ENCODE measurements around the gene MBNL1. TPM values are rescaled to one million over a fixed set of nuclear protein-coding genes. Genes with fewer than 3 reads are reported as not detected.
A peak's percentile ranks its signal among the peaks of the same experiment; 100 is the strongest.

The MBNL1 gene
- total RNA-seq, 1 donor from 2014 or later, result 79.5 TPM

- no peak for TF ChIP-seq CTCF (IDR thresholded peaks at IDR 0.05; ENCODE audit: insufficient read depth, low read length, severe bottlenecking)
- Histone ChIP-seq H3K4me3 (ENCODE audit: low read depth, low read length) (no peak overlapping the region), H3K36me3 (ENCODE audit: control insufficient read depth, insufficient read depth, low read length) (peaks cover 1% of the 10 kb centered on the region), H3K27me3 (ENCODE audit: control insufficient read depth, insufficient read depth, low read length) (no peaks in the 10 kb centered on the region)
- FAIRE-seq (no peak), DNase-seq (ENCODE audit: low read depth) (peak; percentile 95)
Observed at GRCh38 chr3:152388631-152389030, 119.9 kb downstream of the MBNL1 start.

- no peaks in the 10 kb centered on the region for H3K27me3 ChIP-seq (ENCODE audit: control insufficient read depth, insufficient read depth, low read length)
- H3K36me3 ChIP-seq (ENCODE audit: control insufficient read depth, insufficient read depth, low read length), result peaks cover 1% of the 10 kb centered on the region
- H3K4me3 ChIP-seq (ENCODE audit: low read depth, low read length), result no peak overlapping the region
- peak; percentile 93 for DNase-seq (ENCODE audit: low read depth)
- FAIRE-seq, result no peak
- no peak for TF ChIP-seq CTCF (IDR thresholded peaks at IDR 0.05; ENCODE audit: insufficient read depth, low read length, severe bottlenecking)
Observed at GRCh38 chr3:152389316-152389934, 120.7 kb downstream of the MBNL1 start.

- no peak for FAIRE-seq
- TF ChIP-seq CTCF (IDR thresholded peaks at IDR 0.05; ENCODE audit: insufficient read depth, low read length, severe bottlenecking), result no peak
- H3K36me3 ChIP-seq (ENCODE audit: control insufficient read depth, insufficient read depth, low read length), result peaks cover 5% of the 10 kb centered on the region
- no peaks in the 10 kb centered on the region for H3K27me3 ChIP-seq (ENCODE audit: control insufficient read depth, insufficient read depth, low read length)
- no peak overlapping the region for H3K4me3 ChIP-seq (ENCODE audit: low read depth, low read length)
- DNase-seq (ENCODE audit: low read depth), result no peak
Observed at GRCh38 chr3:152390647-152391046, 121.9 kb downstream of the MBNL1 start.

GRCh38 chr3:152391671-152392070 is 122.9 kb downstream of the MBNL1 start:
- DNase-seq (ENCODE audit: low read depth) (no peak), FAIRE-seq (no peak)
- H3K27me3 ChIP-seq (ENCODE audit: control insufficient read depth, insufficient read depth, low read length), result no peaks in the 10 kb centered on the region
- no peak for TF ChIP-seq CTCF (IDR thresholded peaks at IDR 0.05; ENCODE audit: insufficient read depth, low read length, severe bottlenecking)
- no peak overlapping the region for H3K4me3 ChIP-seq (ENCODE audit: low read depth, low read length)
- peaks cover 7% of the 10 kb centered on the region for H3K36me3 ChIP-seq (ENCODE audit: control insufficient read depth, insufficient read depth, low read length)

- FAIRE-seq (no peak), DNase-seq (ENCODE audit: low read depth) (no peak)
- TF ChIP-seq CTCF (IDR thresholded peaks at IDR 0.05; ENCODE audit: insufficient read depth, low read length, severe bottlenecking), result no peak
- H3K27me3 ChIP-seq (ENCODE audit: control insufficient read depth, insufficient read depth, low read length), result no peaks in the 10 kb centered on the region
- H3K4me3 ChIP-seq (ENCODE audit: low read depth, low read length), result no peak overlapping the region
- peaks cover 7% of the 10 kb centered on the region for H3K36me3 ChIP-seq (ENCODE audit: control insufficient read depth, insufficient read depth, low read length)
Observed at GRCh38 chr3:152392272-152392880, 123.6 kb downstream of the MBNL1 start.

GRCh38 chr3:152394246-152394645 is 125.5 kb downstream of the MBNL1 start:
- FAIRE-seq, result no peak
- TF ChIP-seq CTCF (IDR thresholded peaks at IDR 0.05; ENCODE audit: insufficient read depth, low read length, severe bottlenecking), result no peak
- DNase-seq (ENCODE audit: low read depth), result no peak

More at GRCh38 chr3:152394246-152394645, 125.5 kb downstream of the MBNL1 start:
- peaks cover 7% of the 10 kb centered on the region for H3K36me3 ChIP-seq (ENCODE audit: control insufficient read depth, insufficient read depth, low read length)
- H3K27me3 ChIP-seq (ENCODE audit: control insufficient read depth, insufficient read depth, low read length), result no peaks in the 10 kb centered on the region
- H3K4me3 ChIP-seq (ENCODE audit: low read depth, low read length), result no peak overlapping the region
